Activated naive CD4-positive, alpha-beta T cell treated with anti-CD3 and anti-CD28 coated beads for 36 hours (primary cell): ENCODE results near the gene DAZAP1. TPM values are rescaled to one million over a fixed set of nuclear protein-coding genes. Genes with fewer than 3 reads are reported as not detected.

ENCODE experiments used
- CTCF ChIA-PET: fragments of 350-600 bp; sonication (Branson Sonifier 250); formaldehyde crosslinking; loops from one replicate; lab custom pipeline; 2021; ENCODE audit warnings: antibody characterized with exemption; lab: Charles Lee
- DNase-seq: peaks from one replicate; pipeline ENCODE4 v3.0.0-alpha.2; 2020
- H3K27ac Mint-ChIP-seq: one replicate; pipeline ENCODE4 v1.8.0; 2021; ENCODE audit warnings: mild to moderate bottlenecking, mixed read lengths
- H3K27me3 Mint-ChIP-seq: one replicate; pipeline ENCODE4 v1.8.0; 2021; ENCODE audit warnings: low read depth, mixed read lengths
- H3K36me3 Mint-ChIP-seq: one replicate; pipeline ENCODE4 v1.8.0; 2021; ENCODE audit warnings: low read depth, mixed read lengths
- H3K4me1 Mint-ChIP-seq: one replicate; pipeline ENCODE4 v1.8.0; 2021; ENCODE audit warnings: low read depth, mixed read lengths
- H3K4me3 Mint-ChIP-seq: one replicate; pipeline ENCODE4 v1.8.0; 2021; ENCODE audit warnings: mild to moderate bottlenecking, moderate library complexity, mixed read lengths
- H3K9me3 Mint-ChIP-seq: one replicate; pipeline ENCODE4 v1.8.0; 2021; ENCODE audit warnings: mixed read lengths
- intact Hi-C: fragments of 100-400 bp; cut with micrococcal nuclease; formaldehyde crosslinking; loops from one replicate; pipeline ENCODE4 v1.15.1; 2023
- total RNA-seq, 2 experiments: library from RNA; stranded (reverse); gene quantifications; one replicate each; pipeline ENCODE4 v1.2.3, GENCODE V29; 2021

DAZAP1 gene
- total RNA-seq, result 100 to 1,000 TPM; 253 to 265 TPM

GRCh38 chr19:1407528-1408299, at the start of gene DAZAP1:
Gene DAZAP1, plus strand, starts transcription at chr19:1407586. Its CDS starts 188 bp downstream, at chr19:1407774.
- CTCF ChIA-PET, result no interaction called here
- peak within 1 kb of the TSS; percentile 92 for H3K4me3 Mint-ChIP-seq
- H3K9me3 Mint-ChIP-seq, result no peaks in the 10 kb centered on the region
- H3K27me3 Mint-ChIP-seq, result peaks cover 1% of the 10 kb centered on the region
- H3K36me3 Mint-ChIP-seq, result peaks cover 19% of the 10 kb centered on the region
- H3K27ac Mint-ChIP-seq, result peak within 1 kb of the TSS; percentile 81
- H3K4me1 Mint-ChIP-seq, result peaks cover 44% of the 10 kb centered on the region
- DNase-seq, result peak; percentile 31
- intact Hi-C loops, result loop anchor here (1.0 to 10.0 kb wide), 9 partner anchors 24 to 745 kb away; partner anchors contain the start of genes C19orf25, CNN2, FAM174C and KLF16

GRCh38 chr19:1360126-1360817, 47.1 kb upstream of the DAZAP1 start:
- peaks cover 42% of the 10 kb centered on the region for H3K4me1 Mint-ChIP-seq
- H3K4me3 Mint-ChIP-seq, result no peak overlapping the region
- no peaks in the 10 kb centered on the region for H3K9me3 Mint-ChIP-seq
- H3K27me3 Mint-ChIP-seq, result no peaks in the 10 kb centered on the region
- no peak overlapping the region for H3K27ac Mint-ChIP-seq
- peaks cover 37% of the 10 kb centered on the region for H3K36me3 Mint-ChIP-seq
- CTCF ChIA-PET, result no interaction called here
- DNase-seq, result no peak
- intact Hi-C loops, result no loop called here

- Mint-ChIP-seq H3K36me3 (peaks cover 39% of the 10 kb centered on the region), H3K27ac (no peak overlapping the region), H3K27me3 (no peaks in the 10 kb centered on the region), H3K4me3 (no peak overlapping the region), H3K4me1 (peaks cover 36% of the 10 kb centered on the region), H3K9me3 (no peaks in the 10 kb centered on the region)
- CTCF ChIA-PET, result no interaction called here
- intact Hi-C loops, result no loop called here
- DNase-seq, result no peak
Measured at GRCh38 chr19:1360818-1361461, 46.4 kb upstream of the DAZAP1 start.

DNA sequence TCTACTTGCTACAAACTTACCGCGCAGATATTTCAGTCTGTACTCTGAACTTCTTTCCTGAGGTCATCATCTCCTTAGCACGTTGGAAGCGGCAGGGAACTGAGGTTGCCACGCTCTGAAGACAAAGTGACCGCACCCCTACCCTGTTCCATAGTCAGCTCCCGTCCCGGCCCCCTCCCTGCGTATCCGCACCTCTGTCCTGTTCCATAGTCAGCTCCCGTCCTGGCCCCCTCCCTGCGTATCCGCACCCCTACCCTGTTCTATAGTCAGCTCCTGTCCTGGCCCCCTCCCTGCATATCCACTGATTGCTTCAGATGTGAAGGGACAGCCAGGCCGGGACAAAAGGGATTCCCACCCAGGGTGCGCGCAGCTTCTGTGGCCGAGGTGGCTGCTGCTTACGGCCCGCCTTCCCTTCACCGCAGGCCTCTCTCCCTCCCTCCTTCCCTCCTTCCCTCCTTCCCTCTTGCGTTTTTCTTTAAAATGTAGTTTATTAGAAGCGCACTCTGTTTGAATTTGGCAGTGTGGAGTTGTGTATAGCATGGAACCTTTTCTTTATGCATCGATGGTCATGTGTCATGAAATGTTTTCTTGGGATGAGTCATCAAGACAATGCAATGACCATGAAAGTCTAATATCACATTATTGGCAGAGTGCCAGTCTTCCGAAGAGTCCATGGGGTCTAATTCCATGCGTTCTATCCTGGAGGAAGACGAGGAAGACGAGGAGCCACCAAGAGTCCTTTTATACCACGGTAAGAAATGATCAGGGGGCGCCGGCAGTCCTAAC, 45.6 kb upstream of the DAZAP1 start:
- intact Hi-C loops, result no loop called here
- Mint-ChIP-seq H3K27me3 (no peaks in the 10 kb centered on the region), H3K27ac (no peak overlapping the region), H3K36me3 (peaks cover 39% of the 10 kb centered on the region), H3K9me3 (no peaks in the 10 kb centered on the region), H3K4me1 (peaks cover 31% of the 10 kb centered on the region), H3K4me3 (no peak overlapping the region)
- DNase-seq, result no peak
- CTCF ChIA-PET, result no interaction called here

DNA sequence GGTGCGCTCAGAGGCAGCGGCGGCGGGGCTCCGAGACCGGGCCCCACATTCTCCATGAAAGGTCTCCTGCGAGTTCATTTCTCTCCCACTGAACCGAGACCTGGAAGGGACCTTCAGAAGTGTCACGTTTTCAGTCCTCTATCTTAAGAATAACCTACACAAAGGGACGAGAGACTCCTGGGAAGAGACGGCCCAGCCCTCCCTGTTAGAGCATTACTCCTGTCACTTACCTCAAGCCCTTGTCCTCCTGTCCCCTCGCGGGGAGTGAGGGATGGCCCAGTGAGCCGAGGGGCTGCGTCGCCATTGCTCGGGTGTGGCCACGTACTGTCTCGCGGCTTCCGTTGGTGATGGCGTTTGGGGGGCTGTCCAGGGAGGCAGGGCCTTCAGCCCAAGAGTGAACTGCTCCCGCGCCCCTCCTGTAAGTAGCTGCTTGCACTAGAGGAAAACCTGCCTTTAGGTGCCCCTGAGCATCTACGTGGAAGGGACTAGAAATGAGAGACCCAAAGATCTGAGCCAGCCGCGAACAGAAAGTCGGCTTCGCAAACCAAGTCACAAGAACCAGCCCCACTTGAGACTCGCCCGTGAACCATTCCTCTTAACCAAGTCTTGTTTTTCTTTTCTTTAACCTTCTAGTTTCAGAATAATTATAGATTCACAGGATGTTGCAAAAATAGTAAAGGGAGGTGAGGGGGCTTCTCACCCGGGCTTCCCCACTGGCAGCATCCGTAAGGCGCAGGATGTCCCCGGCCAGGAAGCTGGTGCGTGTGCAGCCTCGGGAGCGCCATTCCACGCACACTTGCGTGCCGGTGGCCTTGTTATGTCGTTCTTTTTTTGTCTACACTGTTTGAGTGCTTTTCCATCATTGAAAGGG, 44.8 kb upstream of the DAZAP1 start:
- Mint-ChIP-seq H3K9me3 (no peaks in the 10 kb centered on the region), H3K27ac (no peak overlapping the region), H3K4me3 (no peak overlapping the region), H3K36me3 (peaks cover 35% of the 10 kb centered on the region), H3K27me3 (no peaks in the 10 kb centered on the region), H3K4me1 (peaks cover 28% of the 10 kb centered on the region)
- no peak for DNase-seq
- CTCF ChIA-PET, result no interaction called here
- intact Hi-C loops, result no loop called here

DNA sequence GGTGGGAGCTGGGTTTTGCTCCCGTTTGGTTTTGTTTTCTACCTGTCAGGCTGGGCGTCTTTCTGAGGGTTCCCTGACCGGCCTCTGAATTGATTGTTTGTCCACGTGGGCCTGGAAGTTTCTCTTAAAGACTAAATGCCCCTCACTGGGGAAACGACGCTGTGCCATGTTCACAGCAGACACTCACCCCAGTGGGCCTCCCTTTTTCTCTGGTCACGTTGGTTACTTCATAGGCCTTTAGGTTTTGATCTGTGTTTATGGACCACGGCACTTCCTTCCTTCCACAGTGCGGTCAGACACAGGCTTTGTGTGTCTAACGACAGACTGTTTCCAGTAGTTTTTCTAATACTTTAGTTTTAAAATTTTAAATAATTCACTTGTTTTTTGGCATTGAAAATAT, 43.8 kb upstream of the DAZAP1 start:
- Mint-ChIP-seq H3K4me1 (peaks cover 28% of the 10 kb centered on the region), H3K36me3 (peaks cover 26% of the 10 kb centered on the region), H3K27me3 (no peaks in the 10 kb centered on the region), H3K27ac (no peak overlapping the region), H3K9me3 (no peaks in the 10 kb centered on the region), H3K4me3 (no peak overlapping the region)
- intact Hi-C loops, result no loop called here
- CTCF ChIA-PET, result interaction anchor here (0.7 to 1.0 kb wide), 2 partner anchors 9 to 46 kb away, joined by 3 to 5 read pairs; no protein-coding TSS in a partner anchor
- peak; percentile 31 for DNase-seq

DNA sequence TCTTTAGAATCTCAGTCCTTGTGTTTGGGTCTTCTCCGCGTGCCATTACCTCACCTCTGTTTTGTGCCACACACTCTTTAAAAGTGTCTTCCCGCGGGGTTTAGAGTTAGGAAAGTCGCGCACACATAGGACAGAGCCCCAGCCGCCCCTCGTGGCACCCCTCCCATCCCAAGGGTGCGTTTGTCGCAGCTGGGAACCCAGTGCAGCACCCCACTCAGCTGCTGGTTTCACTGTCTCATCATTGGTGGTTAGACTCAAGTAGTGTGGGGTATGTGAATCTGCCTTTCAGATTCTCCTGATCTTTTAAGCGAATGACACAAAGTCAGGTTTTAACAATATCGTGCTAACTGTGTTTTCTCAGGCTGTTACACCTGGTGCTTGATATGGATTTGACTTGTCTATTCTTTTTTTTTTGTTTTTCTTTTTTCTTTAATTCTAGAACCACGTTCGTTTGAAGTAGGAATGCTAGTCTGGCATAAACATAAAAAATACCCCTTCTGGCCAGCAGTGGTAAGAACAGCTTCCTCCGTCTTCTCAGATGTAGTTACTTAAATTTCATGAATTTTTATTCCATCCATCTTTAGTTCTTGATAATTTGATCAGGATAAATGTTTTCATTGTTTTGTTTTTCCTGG, 43.2 kb upstream of the DAZAP1 start:
- Mint-ChIP-seq H3K4me3 (no peak overlapping the region), H3K4me1 (peaks cover 28% of the 10 kb centered on the region), H3K27me3 (no peaks in the 10 kb centered on the region), H3K9me3 (no peaks in the 10 kb centered on the region), H3K36me3 (peaks cover 26% of the 10 kb centered on the region), H3K27ac (no peak overlapping the region)
- DNase-seq, result no peak
- CTCF ChIA-PET, result interaction anchor here (0.7 to 1.0 kb wide), 2 partner anchors 8 to 47 kb away, joined by 3 to 5 read pairs; no protein-coding TSS in a partner anchor
- intact Hi-C loops, result no loop called here

DNA sequence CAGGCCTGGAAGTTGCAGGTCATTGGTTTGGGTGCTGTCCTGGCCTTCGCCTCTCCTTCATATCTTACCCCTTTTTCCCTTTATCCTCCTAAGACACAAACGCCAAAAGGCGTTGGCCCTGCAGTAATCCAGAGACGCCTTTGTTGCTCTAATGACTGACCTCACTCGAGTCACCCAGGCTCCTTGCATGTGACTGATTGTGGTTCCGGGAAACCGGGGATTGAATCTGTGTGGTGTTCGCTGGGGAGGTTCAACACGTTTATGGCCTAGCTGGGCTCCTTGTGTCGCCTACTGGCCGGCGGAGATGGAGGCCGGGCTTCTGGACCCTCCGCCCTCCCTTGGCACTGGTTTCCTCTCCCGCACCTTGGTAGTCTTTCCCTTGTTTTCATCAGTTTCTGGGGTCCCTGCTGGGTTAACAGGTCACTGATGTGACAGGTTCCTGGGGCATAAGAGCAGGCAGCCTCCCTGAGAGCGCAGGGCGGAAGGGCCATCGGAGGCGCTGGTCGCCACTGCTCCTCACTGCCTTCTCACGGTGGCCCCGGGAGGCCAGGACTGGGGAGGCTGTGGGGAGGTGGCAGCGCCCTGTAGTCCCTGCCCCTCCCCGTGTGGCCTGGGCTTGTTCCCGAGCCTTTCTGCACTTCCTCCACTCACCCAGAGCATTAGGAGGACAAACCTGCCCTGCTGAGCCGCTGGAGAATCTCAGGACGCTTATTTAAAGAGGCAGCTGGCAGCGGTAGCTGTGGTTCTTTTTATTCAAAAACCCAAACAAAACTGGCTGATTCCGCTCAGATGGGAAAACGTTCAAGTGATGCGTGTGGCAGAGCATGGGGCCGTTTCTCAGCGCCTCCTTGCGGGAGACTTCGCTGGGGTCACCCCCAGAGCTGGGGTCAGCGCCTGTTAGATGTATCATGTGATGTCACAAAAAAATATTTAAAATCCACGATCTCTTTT, 41.8 kb upstream of the DAZAP1 start:
- peaks cover 28% of the 10 kb centered on the region for H3K4me1 Mint-ChIP-seq
- H3K9me3 Mint-ChIP-seq, result no peaks in the 10 kb centered on the region
- H3K36me3 Mint-ChIP-seq, result peaks cover 23% of the 10 kb centered on the region
- H3K4me3 Mint-ChIP-seq, result no peak overlapping the region
- H3K27ac Mint-ChIP-seq, result no peak overlapping the region
- no peak for DNase-seq
- no peaks in the 10 kb centered on the region for H3K27me3 Mint-ChIP-seq
- intact Hi-C loops, result no loop called here
- CTCF ChIA-PET, result no interaction called here

DNA sequence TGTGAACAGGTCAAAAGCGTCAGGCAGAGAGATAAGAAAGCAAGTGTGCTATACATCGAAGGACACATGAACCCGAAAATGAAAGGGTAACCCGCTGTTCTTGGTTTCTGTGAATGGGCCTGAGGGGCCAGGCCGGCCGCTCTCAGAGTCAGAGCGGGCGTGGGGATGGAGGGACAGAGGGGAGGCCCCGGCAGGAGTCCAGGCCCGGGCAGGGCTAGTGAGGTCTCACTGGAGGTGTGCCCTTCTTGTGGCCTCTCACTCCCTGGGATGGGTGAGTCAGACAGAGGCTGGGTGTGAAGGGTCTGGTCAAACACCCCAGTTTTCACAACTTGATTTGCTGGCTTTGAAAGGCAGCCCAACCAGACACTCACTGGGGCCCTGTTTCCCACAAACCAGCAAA, 41.1 kb upstream of the DAZAP1 start:
- no peak for DNase-seq
- CTCF ChIA-PET, result no interaction called here
- Mint-ChIP-seq H3K27me3 (no peaks in the 10 kb centered on the region), H3K9me3 (no peaks in the 10 kb centered on the region), H3K4me3 (no peak overlapping the region), H3K27ac (no peak overlapping the region), H3K36me3 (peaks cover 23% of the 10 kb centered on the region), H3K4me1 (peaks cover 28% of the 10 kb centered on the region)
- intact Hi-C loops, result no loop called here
